H1 (cell line): ENCODE measurements around the gene FGD5. TPM values are rescaled to one million over a fixed set of nuclear protein-coding genes. Genes with fewer than 3 reads are reported as not detected.

Source experiments
- CEBPB ChIP-seq: IDR thresholded peaks from 2 replicates; pipeline ENCODE4 v1.6.1; 2012; ENCODE audit warnings: low read depth, low read length
- CHD1 ChIP-seq: IDR thresholded peaks from 2 replicates; pipeline ENCODE4 v1.6.1; 2012; ENCODE audit warnings: low read depth, low read length, improper control_type of control experiment
- SIRT6 ChIP-seq: IDR thresholded peaks from one replicate; pipeline ENCODE4 v1.7.1; 2012; ENCODE audit warnings: low read length, inconsistent platforms
- polyA plus RNA-seq, 7 experiments: library from polyadenylated mRNA; depleted of rRNA in 3 of 7; stranded (reverse) in 5 of 7; unstranded in 2 of 7; fragments of >200 nt in 5 of 7; fragments of 200-250 nt in 2 of 7; gene quantifications; 1 replicate in 5 of 7; 2 replicates in 1 of 7; 4 replicates in 1 of 7; pipeline versions ENCODE4 v1.2.1 to v1.2.3, GENCODE V29; 2011 to 2013; ENCODE audit warnings: missing spikeins in 2 of 7, mixed read lengths in 2 of 7
- total RNA-seq: library from RNA; stranded (reverse); fragmentation: NEBNext Ultra II Directional; extraction: Animal tissue kit (Norgen Biotek cat#: 25700); gene quantifications from 2 replicates; pipeline ENCODE4 v1.2.1, GENCODE V29; 2021
- TF ChIP-seq, protein P1 (sequence below): fragments of 300-600 bp; sonication (generic); IDR thresholded peaks from 2 replicates; pipeline ENCODE4 v1.7.1; 2012; ENCODE audit warnings: low read length, moderate library complexity, mild to moderate bottlenecking, inconsistent platforms; ENCODE audit not compliant: insufficient replicate concordance

Gene FGD5
- total and polyA plus RNA-seq, 2 of the 8 experiments (the other 6 are each of a cell fraction or from before 2014, with no cell fraction given), result 4.7 to 14.3 TPM

DNA sequence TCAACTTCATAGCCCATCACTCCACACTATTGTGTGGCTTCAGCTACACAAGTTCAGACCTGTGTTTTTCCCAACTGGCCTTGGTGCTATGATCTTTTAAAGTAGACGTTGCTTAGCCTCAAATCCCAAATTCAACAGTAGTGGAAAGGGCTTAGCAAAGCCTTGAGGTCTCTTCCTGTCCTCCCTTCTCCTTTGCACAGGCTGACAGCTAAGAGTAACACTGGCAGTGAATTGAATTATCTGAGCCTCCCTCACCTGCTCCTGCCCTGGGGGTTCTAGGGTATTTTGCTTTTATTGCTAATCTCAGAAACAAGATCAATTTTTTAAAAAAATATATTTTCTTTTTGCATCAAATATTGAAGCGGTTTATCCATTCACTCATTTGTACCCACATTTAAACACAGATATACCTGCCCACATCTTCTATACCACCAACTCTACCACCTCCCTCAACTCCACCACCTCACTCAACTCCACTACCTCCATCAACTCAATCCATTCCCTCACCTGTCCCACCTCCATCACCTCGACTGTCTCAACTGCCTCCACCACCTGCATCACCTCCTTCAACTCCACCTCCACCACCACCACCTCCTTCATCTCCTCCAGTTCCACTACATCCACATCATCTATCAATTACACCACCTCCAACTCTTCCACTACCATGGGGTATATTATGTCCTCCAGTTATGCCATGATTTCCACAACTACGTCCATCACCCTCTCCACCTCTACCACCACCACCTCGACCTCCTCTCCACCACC, 10.1 kb upstream of the FGD5 start (continued):
- TF ChIP-seq, protein P1, sequence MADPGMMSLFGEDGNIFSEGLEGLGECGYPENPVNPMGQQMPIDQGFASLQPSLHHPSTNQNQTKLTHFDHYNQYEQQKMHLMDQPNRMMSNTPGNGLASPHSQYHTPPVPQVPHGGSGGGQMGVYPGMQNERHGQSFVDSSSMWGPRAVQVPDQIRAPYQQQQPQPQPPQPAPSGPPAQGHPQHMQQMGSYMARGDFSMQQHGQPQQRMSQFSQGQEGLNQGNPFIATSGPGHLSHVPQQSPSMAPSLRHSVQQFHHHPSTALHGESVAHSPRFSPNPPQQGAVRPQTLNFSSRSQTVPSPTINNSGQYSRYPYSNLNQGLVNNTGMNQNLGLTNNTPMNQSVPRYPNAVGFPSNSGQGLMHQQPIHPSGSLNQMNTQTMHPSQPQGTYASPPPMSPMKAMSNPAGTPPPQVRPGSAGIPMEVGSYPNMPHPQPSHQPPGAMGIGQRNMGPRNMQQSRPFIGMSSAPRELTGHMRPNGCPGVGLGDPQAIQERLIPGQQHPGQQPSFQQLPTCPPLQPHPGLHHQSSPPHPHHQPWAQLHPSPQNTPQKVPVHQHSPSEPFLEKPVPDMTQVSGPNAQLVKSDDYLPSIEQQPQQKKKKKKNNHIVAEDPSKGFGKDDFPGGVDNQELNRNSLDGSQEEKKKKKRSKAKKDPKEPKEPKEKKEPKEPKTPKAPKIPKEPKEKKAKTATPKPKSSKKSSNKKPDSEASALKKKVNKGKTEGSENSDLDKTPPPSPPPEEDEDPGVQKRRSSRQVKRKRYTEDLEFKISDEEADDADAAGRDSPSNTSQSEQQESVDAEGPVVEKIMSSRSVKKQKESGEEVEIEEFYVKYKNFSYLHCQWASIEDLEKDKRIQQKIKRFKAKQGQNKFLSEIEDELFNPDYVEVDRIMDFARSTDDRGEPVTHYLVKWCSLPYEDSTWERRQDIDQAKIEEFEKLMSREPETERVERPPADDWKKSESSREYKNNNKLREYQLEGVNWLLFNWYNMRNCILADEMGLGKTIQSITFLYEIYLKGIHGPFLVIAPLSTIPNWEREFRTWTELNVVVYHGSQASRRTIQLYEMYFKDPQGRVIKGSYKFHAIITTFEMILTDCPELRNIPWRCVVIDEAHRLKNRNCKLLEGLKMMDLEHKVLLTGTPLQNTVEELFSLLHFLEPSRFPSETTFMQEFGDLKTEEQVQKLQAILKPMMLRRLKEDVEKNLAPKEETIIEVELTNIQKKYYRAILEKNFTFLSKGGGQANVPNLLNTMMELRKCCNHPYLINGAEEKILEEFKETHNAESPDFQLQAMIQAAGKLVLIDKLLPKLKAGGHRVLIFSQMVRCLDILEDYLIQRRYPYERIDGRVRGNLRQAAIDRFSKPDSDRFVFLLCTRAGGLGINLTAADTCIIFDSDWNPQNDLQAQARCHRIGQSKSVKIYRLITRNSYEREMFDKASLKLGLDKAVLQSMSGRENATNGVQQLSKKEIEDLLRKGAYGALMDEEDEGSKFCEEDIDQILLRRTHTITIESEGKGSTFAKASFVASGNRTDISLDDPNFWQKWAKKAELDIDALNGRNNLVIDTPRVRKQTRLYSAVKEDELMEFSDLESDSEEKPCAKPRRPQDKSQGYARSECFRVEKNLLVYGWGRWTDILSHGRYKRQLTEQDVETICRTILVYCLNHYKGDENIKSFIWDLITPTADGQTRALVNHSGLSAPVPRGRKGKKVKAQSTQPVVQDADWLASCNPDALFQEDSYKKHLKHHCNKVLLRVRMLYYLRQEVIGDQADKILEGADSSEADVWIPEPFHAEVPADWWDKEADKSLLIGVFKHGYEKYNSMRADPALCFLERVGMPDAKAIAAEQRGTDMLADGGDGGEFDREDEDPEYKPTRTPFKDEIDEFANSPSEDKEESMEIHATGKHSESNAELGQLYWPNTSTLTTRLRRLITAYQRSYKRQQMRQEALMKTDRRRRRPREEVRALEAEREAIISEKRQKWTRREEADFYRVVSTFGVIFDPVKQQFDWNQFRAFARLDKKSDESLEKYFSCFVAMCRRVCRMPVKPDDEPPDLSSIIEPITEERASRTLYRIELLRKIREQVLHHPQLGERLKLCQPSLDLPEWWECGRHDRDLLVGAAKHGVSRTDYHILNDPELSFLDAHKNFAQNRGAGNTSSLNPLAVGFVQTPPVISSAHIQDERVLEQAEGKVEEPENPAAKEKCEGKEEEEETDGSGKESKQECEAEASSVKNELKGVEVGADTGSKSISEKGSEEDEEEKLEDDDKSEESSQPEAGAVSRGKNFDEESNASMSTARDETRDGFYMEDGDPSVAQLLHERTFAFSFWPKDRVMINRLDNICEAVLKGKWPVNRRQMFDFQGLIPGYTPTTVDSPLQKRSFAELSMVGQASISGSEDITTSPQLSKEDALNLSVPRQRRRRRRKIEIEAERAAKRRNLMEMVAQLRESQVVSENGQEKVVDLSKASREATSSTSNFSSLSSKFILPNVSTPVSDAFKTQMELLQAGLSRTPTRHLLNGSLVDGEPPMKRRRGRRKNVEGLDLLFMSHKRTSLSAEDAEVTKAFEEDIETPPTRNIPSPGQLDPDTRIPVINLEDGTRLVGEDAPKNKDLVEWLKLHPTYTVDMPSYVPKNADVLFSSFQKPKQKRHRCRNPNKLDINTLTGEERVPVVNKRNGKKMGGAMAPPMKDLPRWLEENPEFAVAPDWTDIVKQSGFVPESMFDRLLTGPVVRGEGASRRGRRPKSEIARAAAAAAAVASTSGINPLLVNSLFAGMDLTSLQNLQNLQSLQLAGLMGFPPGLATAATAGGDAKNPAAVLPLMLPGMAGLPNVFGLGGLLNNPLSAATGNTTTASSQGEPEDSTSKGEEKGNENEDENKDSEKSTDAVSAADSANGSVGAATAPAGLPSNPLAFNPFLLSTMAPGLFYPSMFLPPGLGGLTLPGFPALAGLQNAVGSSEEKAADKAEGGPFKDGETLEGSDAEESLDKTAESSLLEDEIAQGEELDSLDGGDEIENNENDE, result no peak
- no peak for TF ChIP-seq CHD1
- no peak for TF ChIP-seq CEBPB
- no peak for TF ChIP-seq SIRT6
